ENCODE measurements around the gene CBLL1. TPM values are rescaled to one million over a fixed set of nuclear protein-coding genes. Genes with fewer than 3 reads are reported as not detected.
A peak's percentile ranks its signal among the peaks of the same experiment; 100 is the strongest.

Gene CBLL1
- total RNA-seq, 1 experiment from 2014 or later: 10.7 TPM

GRCh38 chr7:107758667-107759066 lies 14.7 kb downstream of the CBLL1 start:
- H3K79me2 ChIP-seq (ENCODE audit: low read length): no peaks in the 10 kb centered on the region
- no peaks in the 10 kb centered on the region for H3K4me1 ChIP-seq (ENCODE audit: insufficient read depth, low read length)
- H3K9me3 ChIP-seq (ENCODE audit: low read length): no peaks in the 10 kb centered on the region
- H3F3A ChIP-seq (ENCODE audit: low read length, unreplicated experiment): no peaks in the 10 kb centered on the region
- intact Hi-C loops (cut with micrococcal nuclease): no loop called here
- DNase-seq: no peak
- POLR2A ChIA-PET (ENCODE audit: unreplicated experiment): no interaction called here
- TF ChIP-seq EZH2 (IDR thresholded peaks at IDR 0.05; ENCODE audit: low read length, unreplicated experiment) (no peak), CTCF (conservative IDR thresholded peaks at IDR 0.05; ENCODE audit: low read depth, low read length) (no peak), EZH2phosphoT487 (IDR thresholded peaks at IDR 0.05; ENCODE audit: borderline replicate concordance, low read length) (no peak)
- no peak overlapping the region for H2AFZ ChIP-seq (ENCODE audit: low read length)
- H3K4me2 ChIP-seq (ENCODE audit: low read length): no peak overlapping the region
- H3K36me3 ChIP-seq (ENCODE audit: low read depth, low read length): peaks cover 36% of the 10 kb centered on the region
- H3K4me3 ChIP-seq (ENCODE audit: low read length): no peak overlapping the region
- no peaks in the 10 kb centered on the region for H4K20me1 ChIP-seq (ENCODE audit: low read length)
- no peak overlapping the region for H3K9ac ChIP-seq (ENCODE audit: low read length)
- H3K27ac ChIP-seq (ENCODE audit: low read length): no peak overlapping the region
- CTCF ChIA-PET: interaction anchor here (0.6 kb wide), 1 partner anchor 116 kb away, joined by 4 read pairs; no protein-coding TSS in a partner anchor
- no peak for ATAC-seq
- H3K27me3 ChIP-seq (ENCODE audit: low read length): no peaks in the 10 kb centered on the region
- H3K9me2 ChIP-seq (replicated peaks; ENCODE audit: low read length): no peaks in the 10 kb centered on the region
- BruUV-seq (replicated peaks): no TSS peak

- no peaks in the 10 kb centered on the region for H3K4me1 ChIP-seq (ENCODE audit: insufficient read depth, low read length)
- H3K9me2 ChIP-seq (replicated peaks; ENCODE audit: low read length): no peaks in the 10 kb centered on the region
- H3F3A ChIP-seq (ENCODE audit: low read length, unreplicated experiment): no peaks in the 10 kb centered on the region
- no peak overlapping the region for H3K4me2 ChIP-seq (ENCODE audit: low read length)
- no peak overlapping the region for H3K27ac ChIP-seq (ENCODE audit: low read length)
- H2AFZ ChIP-seq (ENCODE audit: low read length): no peak overlapping the region
- no peaks in the 10 kb centered on the region for H4K20me1 ChIP-seq (ENCODE audit: low read length)
- H3K4me3 ChIP-seq (ENCODE audit: low read length): no peak overlapping the region
- DNase-seq (no peak), ATAC-seq (no peak)
- H3K27me3 ChIP-seq (ENCODE audit: low read length): 0 out of 2 replicates have a peak, but pooled peaks cover 4% of the 10 kb centered on the region
- H3K79me2 ChIP-seq (ENCODE audit: low read length): no peaks in the 10 kb centered on the region
- BruUV-seq (replicated peaks): no TSS peak
- no peak overlapping the region for H3K9ac ChIP-seq (ENCODE audit: low read length)
- H3K9me3 ChIP-seq (ENCODE audit: low read length): no peaks in the 10 kb centered on the region
- ChIA-PET POLR2A (ENCODE audit: unreplicated experiment) (no interaction called here), CTCF (no interaction called here)
- no peak for TF ChIP-seq EZH2 (IDR thresholded peaks at IDR 0.05; ENCODE audit: low read length, unreplicated experiment)
- no peak for TF ChIP-seq CTCF (conservative IDR thresholded peaks at IDR 0.05; ENCODE audit: low read depth, low read length)
- TF ChIP-seq EZH2phosphoT487 (IDR thresholded peaks at IDR 0.05; ENCODE audit: borderline replicate concordance, low read length): no peak
- no peaks in the 10 kb centered on the region for H3K36me3 ChIP-seq (ENCODE audit: low read depth, low read length)
- intact Hi-C loops (cut with micrococcal nuclease): no loop called here
These were observed 23.4 kb downstream of the CBLL1 start for GRCh38 chr7:107767391-107767790.

- no peak for TF ChIP-seq EZH2 (IDR thresholded peaks at IDR 0.05; ENCODE audit: low read length, unreplicated experiment)
- no peak for TF ChIP-seq EZH2phosphoT487 (IDR thresholded peaks at IDR 0.05; ENCODE audit: borderline replicate concordance, low read length)
- TF ChIP-seq CTCF (conservative IDR thresholded peaks at IDR 0.05; ENCODE audit: low read depth, low read length): no peak
- no peak overlapping the region for H3K27ac ChIP-seq (ENCODE audit: low read length)
- 0 out of 2 replicates have a peak, but pooled peaks cover 6% of the 10 kb centered on the region for H3K27me3 ChIP-seq (ENCODE audit: low read length)
- H3K79me2 ChIP-seq (ENCODE audit: low read length): no peaks in the 10 kb centered on the region
- H3K4me3 ChIP-seq (ENCODE audit: low read length): no peak overlapping the region
- no peaks in the 10 kb centered on the region for H3K9me3 ChIP-seq (ENCODE audit: low read length)
- no peaks in the 10 kb centered on the region for H3K4me1 ChIP-seq (ENCODE audit: insufficient read depth, low read length)
- no peaks in the 10 kb centered on the region for H3F3A ChIP-seq (ENCODE audit: low read length, unreplicated experiment)
- peak; percentile 32 for DNase-seq
- POLR2A ChIA-PET (ENCODE audit: unreplicated experiment): no interaction called here
- H2AFZ ChIP-seq (ENCODE audit: low read length): no peak overlapping the region
- CTCF ChIA-PET: no interaction called here
- no peak overlapping the region for H3K4me2 ChIP-seq (ENCODE audit: low read length)
- H4K20me1 ChIP-seq (ENCODE audit: low read length): no peaks in the 10 kb centered on the region
- H3K9ac ChIP-seq (ENCODE audit: low read length): no peak overlapping the region
- no peaks in the 10 kb centered on the region for H3K36me3 ChIP-seq (ENCODE audit: low read depth, low read length)
- peak; percentile 61 for ATAC-seq
- BruUV-seq (replicated peaks): no TSS peak
- H3K9me2 ChIP-seq (replicated peaks; ENCODE audit: low read length): no peaks in the 10 kb centered on the region
- intact Hi-C loops (cut with micrococcal nuclease): no loop called here
These were observed 24.3 kb downstream of the CBLL1 start for GRCh38 chr7:107768263-107768662.
